ENCODE results near the gene HOXB8. TPM values are rescaled to one million over a fixed set of nuclear protein-coding genes. Genes with fewer than 3 reads are reported as not detected.

The HOXB8 gene
- total RNA-seq, 4 donors from 2014 or later: 0.27 to 3.9 TPM; not detected in 2

GRCh38 chr17:48641541-48642058, 26.5 kb upstream of the HOXB8 start:
- WGBS, 2 donors (ENCODE audit: low coverage in 1 of 2): 3% methylated on average over 14 of the region's 29 CpGs; no CpG with 5 or more reads in 1 of the 2 donors

GRCh38 chr17:48640858-48641180, 25.7 kb upstream of the HOXB8 start:
- Histone ChIP-seq H3K36me3 (no peaks in the 10 kb centered on the region), H3K4me3 (no peak overlapping the region), H3K9me3 (no peaks in the 10 kb centered on the region), H3K27me3 (peaks cover 100% of the 10 kb centered on the region), H3K4me1 (peaks cover 0 to 19% (median 0%) of the 10 kb centered on the region in 3 donors), H3K27ac (no peak overlapping the region)
- 50% methylated on average over 1 of the region's 1 CpG for WGBS, 2 donors (ENCODE audit: low coverage in 1 of 2)
- TF ChIP-seq POLR2A (IDR thresholded peaks at IDR 0.05) (no peak), POLR2AphosphoS5 (IDR thresholded peaks at IDR 0.05) (no peak), EP300 (IDR thresholded peaks at IDR 0.05) (no peak), CTCF (IDR thresholded peaks at IDR 0.05) (no peak)
- no peak for ATAC-seq

More at GRCh38 chr17:48641541-48642058, 26.5 kb upstream of the HOXB8 start:
- Histone ChIP-seq H3K27me3 (peaks cover 100% of the 10 kb centered on the region), H3K27ac (no peak overlapping the region), H3K9me3 (no peaks in the 10 kb centered on the region), H3K4me3 (no peak overlapping the region), H3K36me3 (no peaks in the 10 kb centered on the region), H3K4me1 (peaks cover 0 to 22% (median 2%) of the 10 kb centered on the region in 3 donors)
- no peak for TF ChIP-seq POLR2AphosphoS5 (IDR thresholded peaks at IDR 0.05)
- TF ChIP-seq CTCF (IDR thresholded peaks at IDR 0.05): no peak
- no peak for TF ChIP-seq EP300 (IDR thresholded peaks at IDR 0.05)
- TF ChIP-seq POLR2A (IDR thresholded peaks at IDR 0.05): no peak
- ATAC-seq: no peak

GRCh38 chr17:48639982-48640857, 25.1 kb upstream of the HOXB8 start:
- H3K4me1 ChIP-seq: peaks cover 0 to 18% (median 0%) of the 10 kb centered on the region in 3 donors
- H3K4me3 ChIP-seq: no peak overlapping the region
- TF ChIP-seq POLR2AphosphoS5 (IDR thresholded peaks at IDR 0.05): no peak
- TF ChIP-seq POLR2A (IDR thresholded peaks at IDR 0.05): no peak
- no peak for TF ChIP-seq CTCF (IDR thresholded peaks at IDR 0.05)
- TF ChIP-seq EP300 (IDR thresholded peaks at IDR 0.05): no peak
- no peak overlapping the region for H3K27ac ChIP-seq
- no peaks in the 10 kb centered on the region for H3K9me3 ChIP-seq
- H3K27me3 ChIP-seq: peaks cover 100% of the 10 kb centered on the region
- 58 to 79% methylated on average over 3 to 4 of the region's 6 CpGs for WGBS, 2 donors (ENCODE audit: low coverage in 1 of 2)
- H3K36me3 ChIP-seq: no peaks in the 10 kb centered on the region
- no peak for ATAC-seq

GRCh38 chr17:48639136-48639535, 24.0 kb upstream of the HOXB8 start:
- ATAC-seq: no peak
- Histone ChIP-seq H3K4me1 (peaks cover 0 to 20% (median 0%) of the 10 kb centered on the region in 3 donors), H3K9me3 (no peaks in the 10 kb centered on the region), H3K27me3 (peaks cover 100% of the 10 kb centered on the region), H3K36me3 (no peaks in the 10 kb centered on the region), H3K4me3 (no peak overlapping the region), H3K27ac (no peak overlapping the region)
- TF ChIP-seq POLR2AphosphoS5 (IDR thresholded peaks at IDR 0.05): no peak
- TF ChIP-seq POLR2A (IDR thresholded peaks at IDR 0.05): no peak
- no peak for TF ChIP-seq CTCF (IDR thresholded peaks at IDR 0.05)
- no peak for TF ChIP-seq EP300 (IDR thresholded peaks at IDR 0.05)
- WGBS, 2 donors (ENCODE audit: low coverage in 1 of 2): 10 to 17% methylated on average over 2 of the region's 5 CpGs
